ENCODE results near the gene FGF1. TPM values are rescaled to one million over a fixed set of nuclear protein-coding genes. Genes with fewer than 3 reads are reported as not detected.

The FGF1 gene
- total and polyA plus RNA-seq, 7 donors: 0.60 to 5.4 (median 2.0) TPM

DNA sequence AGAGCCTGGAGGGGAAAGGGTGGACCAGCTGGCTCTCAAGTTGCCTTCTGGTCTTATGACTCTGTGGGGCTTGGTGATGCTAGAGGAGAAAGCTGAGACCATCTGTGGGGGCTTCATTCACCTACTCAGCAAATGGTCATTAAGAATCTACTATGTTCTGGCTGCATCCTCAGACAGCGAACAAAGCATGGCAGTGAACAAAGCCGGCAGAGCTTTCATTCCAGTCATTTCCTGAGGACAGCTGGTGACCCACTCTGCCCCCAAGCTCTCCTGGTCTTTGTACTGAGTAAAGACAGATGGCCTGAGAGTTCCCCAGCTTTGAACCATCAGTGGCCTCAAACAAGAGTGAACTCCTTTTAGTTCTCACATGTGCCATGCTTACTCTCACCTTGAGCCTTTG is 48.0 kb downstream of the FGF1 start:
- Histone ChIP-seq H3K9me3 (no peaks in the 10 kb centered on the region), H3K27ac (no peak overlapping the region), H3K36me3 (no peaks in the 10 kb centered on the region), H3K27me3 (no peaks in the 10 kb centered on the region), H3K4me1 (peaks cover 0 to 12% (median 5%) of the 10 kb centered on the region in 4 donors), H3K4me3 (no peak overlapping the region)
- 81 to 90% methylated on average over 2 of the region's 2 CpGs for WGBS, 2 donors
- TF ChIP-seq EP300 (IDR thresholded peaks at IDR 0.05): no peak
- TF ChIP-seq POLR2AphosphoS5 (IDR thresholded peaks at IDR 0.05): no peak
- TF ChIP-seq POLR2A (IDR thresholded peaks at IDR 0.05): no peak
- TF ChIP-seq, protein P1, sequence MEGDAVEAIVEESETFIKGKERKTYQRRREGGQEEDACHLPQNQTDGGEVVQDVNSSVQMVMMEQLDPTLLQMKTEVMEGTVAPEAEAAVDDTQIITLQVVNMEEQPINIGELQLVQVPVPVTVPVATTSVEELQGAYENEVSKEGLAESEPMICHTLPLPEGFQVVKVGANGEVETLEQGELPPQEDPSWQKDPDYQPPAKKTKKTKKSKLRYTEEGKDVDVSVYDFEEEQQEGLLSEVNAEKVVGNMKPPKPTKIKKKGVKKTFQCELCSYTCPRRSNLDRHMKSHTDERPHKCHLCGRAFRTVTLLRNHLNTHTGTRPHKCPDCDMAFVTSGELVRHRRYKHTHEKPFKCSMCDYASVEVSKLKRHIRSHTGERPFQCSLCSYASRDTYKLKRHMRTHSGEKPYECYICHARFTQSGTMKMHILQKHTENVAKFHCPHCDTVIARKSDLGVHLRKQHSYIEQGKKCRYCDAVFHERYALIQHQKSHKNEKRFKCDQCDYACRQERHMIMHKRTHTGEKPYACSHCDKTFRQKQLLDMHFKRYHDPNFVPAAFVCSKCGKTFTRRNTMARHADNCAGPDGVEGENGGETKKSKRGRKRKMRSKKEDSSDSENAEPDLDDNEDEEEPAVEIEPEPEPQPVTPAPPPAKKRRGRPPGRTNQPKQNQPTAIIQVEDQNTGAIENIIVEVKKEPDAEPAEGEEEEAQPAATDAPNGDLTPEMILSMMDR (IDR thresholded peaks at IDR 0.05): no peak
- DNase-seq: no peak
- intact Hi-C loops (cut with DNase I): no loop called here

DNA sequence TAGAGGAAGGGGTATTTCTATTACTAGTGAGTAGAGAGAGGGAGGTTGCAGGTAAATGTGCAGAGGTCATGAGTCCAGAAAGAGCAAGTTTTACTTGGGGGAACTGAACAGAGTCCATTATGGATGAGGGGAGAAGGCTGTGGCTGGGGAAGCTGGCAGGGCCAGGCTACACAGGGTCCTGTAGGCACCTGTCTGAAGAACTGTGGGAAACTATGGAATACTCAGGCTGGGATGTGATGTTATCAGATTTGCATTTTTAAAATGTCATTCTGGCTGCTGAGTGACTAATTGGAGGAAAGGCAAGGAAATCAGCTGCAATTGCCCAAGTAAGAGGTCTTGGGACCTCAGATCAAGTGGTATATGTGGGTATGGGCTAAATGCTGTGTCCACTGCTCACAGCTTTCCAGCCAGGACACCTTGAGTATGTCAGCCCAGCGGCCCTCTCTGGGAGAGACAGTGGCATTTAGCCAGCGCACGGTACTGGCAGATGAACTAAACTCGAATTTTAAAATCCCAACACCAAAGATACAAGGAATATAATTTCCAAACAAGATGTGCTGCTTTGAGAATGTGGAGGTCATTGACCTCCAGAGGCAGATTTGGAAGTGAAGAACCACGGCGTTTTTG is 49.1 kb downstream of the FGF1 start:
- intact Hi-C loops (cut with DNase I): no loop called here
- no peaks in the 10 kb centered on the region for H3K27me3 ChIP-seq
- no peaks in the 10 kb centered on the region for H3K9me3 ChIP-seq
- H3K27ac ChIP-seq: no peak overlapping the region
- WGBS, 2 donors: 91 to 93% methylated on average over 6 of the region's 6 CpGs
- DNase-seq: no peak
- H3K4me3 ChIP-seq: no peak overlapping the region
- TF ChIP-seq EP300 (IDR thresholded peaks at IDR 0.05): no peak
- no peak for TF ChIP-seq POLR2AphosphoS5 (IDR thresholded peaks at IDR 0.05)
- no peak for TF ChIP-seq POLR2A (IDR thresholded peaks at IDR 0.05)
- TF ChIP-seq, protein P1 (IDR thresholded peaks at IDR 0.05): no peak
- H3K36me3 ChIP-seq: no peaks in the 10 kb centered on the region
- H3K4me1 ChIP-seq: peaks cover 0 to 5% (median 2%) of the 10 kb centered on the region in 4 donors

DNA sequence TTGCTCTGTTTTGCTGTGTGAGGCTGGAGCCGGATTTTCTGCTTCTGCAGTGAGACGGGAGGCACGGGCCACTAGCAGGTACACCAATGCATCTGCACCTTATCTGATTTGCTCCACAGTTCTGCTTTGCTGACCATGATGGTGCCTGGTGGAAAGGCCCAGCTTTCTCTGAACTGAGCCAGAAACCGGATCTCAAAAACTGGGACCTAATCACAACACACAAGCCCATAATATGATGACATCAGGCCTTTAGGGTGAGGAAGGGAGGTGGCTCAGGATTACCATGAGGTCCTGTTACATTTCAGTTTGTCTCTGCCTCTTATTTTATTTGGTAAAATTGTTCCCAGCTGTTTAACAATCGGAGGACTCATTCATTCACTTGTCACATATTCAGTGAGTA is 49.8 kb downstream of the FGF1 start:
- H3K9me3 ChIP-seq: no peaks in the 10 kb centered on the region
- TF ChIP-seq, protein P1 (IDR thresholded peaks at IDR 0.05): no peak
- TF ChIP-seq POLR2A (IDR thresholded peaks at IDR 0.05): no peak
- no peak for TF ChIP-seq EP300 (IDR thresholded peaks at IDR 0.05)
- no peak for TF ChIP-seq POLR2AphosphoS5 (IDR thresholded peaks at IDR 0.05)
- WGBS, 2 donors: 76 to 85% methylated on average over 5 of the region's 5 CpGs
- intact Hi-C loops (cut with DNase I): no loop called here
- H3K27ac ChIP-seq: no peak overlapping the region
- no peak overlapping the region for H3K4me3 ChIP-seq
- no peaks in the 10 kb centered on the region for H3K4me1 ChIP-seq
- no peaks in the 10 kb centered on the region for H3K27me3 ChIP-seq
- no peak for DNase-seq
- H3K36me3 ChIP-seq: no peaks in the 10 kb centered on the region

DNA sequence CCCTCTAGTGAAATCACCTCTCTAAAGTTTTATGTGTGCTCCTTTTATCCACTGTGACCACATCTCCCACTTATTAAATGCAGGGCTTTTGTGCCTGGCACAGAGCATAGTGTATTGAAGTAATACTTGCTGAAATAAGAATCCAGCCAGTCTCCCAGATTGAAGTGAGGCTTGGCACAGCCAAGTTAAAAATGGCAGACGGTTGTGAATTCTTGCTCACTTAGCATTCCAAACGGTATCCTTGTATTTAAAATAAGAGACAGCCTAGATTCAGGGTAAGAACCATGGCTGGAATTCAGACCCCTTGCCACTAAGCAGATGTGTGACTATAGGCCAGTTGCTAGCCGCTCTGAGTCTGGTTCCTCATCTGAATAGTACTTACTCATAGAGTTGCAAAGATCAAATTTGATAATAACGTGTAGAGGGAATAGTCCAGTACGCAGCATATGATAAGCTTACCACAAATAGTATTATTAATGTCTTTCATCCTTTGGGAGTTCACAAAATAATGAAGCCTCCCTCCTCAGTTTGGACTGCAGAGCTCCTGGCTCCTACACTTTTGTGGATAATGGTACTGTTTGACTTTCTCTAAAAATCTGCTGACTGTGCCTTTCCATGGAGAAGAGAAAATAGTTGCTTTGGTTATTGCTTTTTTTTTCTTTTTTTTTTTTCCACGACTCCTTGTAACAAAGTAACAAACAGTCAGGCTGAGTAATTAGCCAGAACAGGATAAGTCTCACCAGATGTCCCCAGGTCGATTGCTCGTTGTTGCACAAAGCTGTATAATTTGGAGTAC is 51.5 kb downstream of the FGF1 start:
- H3K9me3 ChIP-seq: no peaks in the 10 kb centered on the region
- H3K36me3 ChIP-seq: no peaks in the 10 kb centered on the region
- TF ChIP-seq, protein P1 (IDR thresholded peaks at IDR 0.05): no peak
- TF ChIP-seq POLR2AphosphoS5 (IDR thresholded peaks at IDR 0.05) (no peak), POLR2A (IDR thresholded peaks at IDR 0.05) (no peak), EP300 (IDR thresholded peaks at IDR 0.05) (no peak)
- no peak overlapping the region for H3K4me3 ChIP-seq
- WGBS, 2 donors: 75 to 80% methylated on average over 8 of the region's 8 CpGs
- no peaks in the 10 kb centered on the region for H3K4me1 ChIP-seq
- H3K27me3 ChIP-seq: no peaks in the 10 kb centered on the region
- intact Hi-C loops (cut with DNase I): no loop called here
- no peak overlapping the region for H3K27ac ChIP-seq
- no peak for DNase-seq
